HEK293 (cell line): Measurements from ENCODE around the gene CDH18.
A peak's percentile ranks its signal among the peaks of the same experiment; 100 is the strongest.

Experiments used
- CTCF ChIA-PET: fragments of 350-600 bp; formaldehyde crosslinking; extraction: SDS; loops from one replicate; lab custom pipeline; 2021; ENCODE audit warnings: antibody characterized with exemption; lab: Yijun Ruan, JAX
- POLR2A ChIA-PET: fragments of 300-600 bp; formaldehyde crosslinking; extraction: SDS; loops from one replicate; lab custom pipeline; 2020; ENCODE audit warnings: antibody characterized with exemption, inconsistent platforms; lab: Yijun Ruan, JAX
- H3K27ac ChIP-seq: fragments of 200-500 bp; sonication (Bioruptor generic); 2 replicates; pipeline ENCODE4 v1.5.1; 2014; ENCODE audit warnings: low read depth, low read length, control low read depth, inconsistent platforms; ENCODE audit errors: extremely low read depth
- H3K36me3 ChIP-seq, 2 experiments: fragments of 200-500 bp in 1 of 2; sonication (Bioruptor generic) in 1 of 2; 1 replicate in 1 of 2; 2 replicates in 1 of 2; pipeline ENCODE4 v1.5.1; 2014 to 2017; ENCODE audit warnings: inconsistent platforms in 2 of 2, low read length in 2 of 2; ENCODE audit not compliant: control insufficient read depth in 2 of 2, insufficient read depth in 1 of 2
- H3K4me1 ChIP-seq: fragments of 200-500 bp; sonication (Bioruptor generic); 2 replicates; pipeline ENCODE4 v1.5.1; 2014; ENCODE audit warnings: mild to moderate bottlenecking, low read length, inconsistent platforms; ENCODE audit not compliant: control insufficient read depth, insufficient read depth
- H3K4me3 ChIP-seq: 2 replicates; pipeline ENCODE4 v1.5.1; 2011; ENCODE audit warnings: low read depth, mild to moderate bottlenecking, control low read depth, low read length, moderate library complexity
- H3K9me3 ChIP-seq: fragments of 200-500 bp; sonication (Bioruptor generic); 2 replicates; pipeline ENCODE4 v1.5.1; 2014; ENCODE audit warnings: low read depth, low read length, inconsistent platforms; ENCODE audit not compliant: control insufficient read depth, insufficient read depth
- MYNN ChIP-seq: fragments of 450-650 bp; formaldehyde crosslinking; IDR thresholded peaks from 2 replicates; pipeline ENCODE4 v1.5.1; 2016; ENCODE audit warnings: missing biosample characterization, missing genetic modification characterization, borderline replicate concordance
- REST ChIP-seq: fragments of 450-650 bp; formaldehyde crosslinking; IDR thresholded peaks from 2 replicates; pipeline ENCODE4 v1.5.1; 2016; ENCODE audit warnings: missing biosample characterization, missing genetic modification characterization
- SALL2 ChIP-seq: fragments of 450-650 bp; formaldehyde crosslinking; IDR thresholded peaks from 2 replicates; pipeline ENCODE4 v1.5.0; 2017; ENCODE audit warnings: missing biosample characterization, mild to moderate bottlenecking, missing genetic modification characterization, borderline replicate concordance
- SP2 ChIP-seq: fragments of 450-650 bp; formaldehyde crosslinking; IDR thresholded peaks from 2 replicates; pipeline ENCODE4 v1.5.1; 2016; ENCODE audit warnings: missing biosample characterization, missing genetic modification characterization
- ZBTB10 ChIP-seq: fragments of 450-650 bp; formaldehyde crosslinking; IDR thresholded peaks from 2 replicates; pipeline ENCODE4 v1.5.1; 2016; ENCODE audit warnings: missing biosample characterization, missing genetic modification characterization
- ZBTB49 ChIP-seq: fragments of 450-650 bp; formaldehyde crosslinking; IDR thresholded peaks from 2 replicates; pipeline ENCODE4 v1.5.1; 2016; ENCODE audit warnings: missing biosample characterization, missing genetic modification characterization, low read depth
- ZFP37 ChIP-seq: fragments of 450-650 bp; formaldehyde crosslinking; IDR thresholded peaks from 2 replicates; pipeline ENCODE4 v1.5.1; 2016; ENCODE audit warnings: missing biosample characterization, missing genetic modification characterization
- ZFP41 ChIP-seq: fragments of 450-650 bp; formaldehyde crosslinking; IDR thresholded peaks from 2 replicates; pipeline ENCODE4 v1.5.1; 2016; ENCODE audit warnings: missing biosample characterization, missing genetic modification characterization, borderline replicate concordance
- ZNF10 ChIP-seq: fragments of 450-650 bp; formaldehyde crosslinking; IDR thresholded peaks from 2 replicates; pipeline ENCODE4 v1.5.1; 2017; ENCODE audit warnings: missing biosample characterization, missing genetic modification characterization
- ZNF184 ChIP-seq: fragments of 450-650 bp; IDR thresholded peaks from 2 replicates; pipeline ENCODE4 v1.5.1; 2018; ENCODE audit warnings: missing biosample characterization, mild to moderate bottlenecking, missing genetic modification characterization
- ZNF2 ChIP-seq: fragments of 450-650 bp; formaldehyde crosslinking; IDR thresholded peaks from 2 replicates; pipeline ENCODE4 v1.5.1; 2016; ENCODE audit warnings: missing biosample characterization, missing genetic modification characterization
- ZNF211 ChIP-seq: fragments of 450-650 bp; formaldehyde crosslinking; IDR thresholded peaks from 2 replicates; pipeline ENCODE4 v1.5.1; 2016; ENCODE audit warnings: low read depth, missing biosample characterization, missing genetic modification characterization
- ZNF221 ChIP-seq: fragments of 450-650 bp; formaldehyde crosslinking; IDR thresholded peaks from 2 replicates; pipeline ENCODE4 v1.5.1; 2017; ENCODE audit warnings: missing biosample characterization, missing genetic modification characterization, borderline replicate concordance
- ZNF366 ChIP-seq: fragments of 450-650 bp; formaldehyde crosslinking; conservative IDR thresholded peaks from 2 replicates; pipeline ENCODE4 v1.5.1; 2016; ENCODE audit warnings: missing biosample characterization, missing genetic modification characterization
- ZNF404 ChIP-seq: fragments of 450-650 bp; formaldehyde crosslinking; IDR thresholded peaks from 2 replicates; pipeline ENCODE4 v1.5.1; 2017; ENCODE audit warnings: missing biosample characterization, missing genetic modification characterization
- ZNF423 ChIP-seq: fragments of 450-650 bp; formaldehyde crosslinking; IDR thresholded peaks from 2 replicates; pipeline ENCODE4 v1.5.1; 2016; ENCODE audit warnings: missing biosample characterization, missing genetic modification characterization
- ZNF473 ChIP-seq: fragments of 450-650 bp; formaldehyde crosslinking; IDR thresholded peaks from 2 replicates; pipeline ENCODE4 v1.5.1; 2017; ENCODE audit warnings: missing biosample characterization, missing genetic modification characterization
- ZNF518A ChIP-seq: fragments of 450-650 bp; formaldehyde crosslinking; conservative IDR thresholded peaks from 2 replicates; pipeline ENCODE4 v1.5.1; 2016; ENCODE audit warnings: low read depth, missing biosample characterization, missing genetic modification characterization
- ZNF529 ChIP-seq: fragments of 450-650 bp; formaldehyde crosslinking; IDR thresholded peaks from 2 replicates; pipeline ENCODE4 v1.5.1; 2017; ENCODE audit warnings: missing genetic modification characterization, missing biosample characterization; ENCODE audit not compliant: insufficient replicate concordance
- ZNF626 ChIP-seq: fragments of 450-650 bp; sonication (Bioruptor Pico); formaldehyde crosslinking; IDR thresholded peaks from 2 replicates; pipeline ENCODE4 v1.5.1; 2018; ENCODE audit warnings: missing biosample characterization, missing genetic modification characterization, inconsistent platforms
- ZXDB ChIP-seq: fragments of 450-650 bp; formaldehyde crosslinking; IDR thresholded peaks from 2 replicates; pipeline ENCODE4 v1.5.1; 2016; ENCODE audit warnings: missing biosample characterization, missing genetic modification characterization

Gene CDH18

GRCh38 chr5:19987612-19988361, at the start of gene CDH18:
TSS of gene CDH18 (minus strand) at chr5:19988200. CDS start at chr5:19838986, 149,214 bp downstream.
- no peak within 1 kb of the TSS for H3K27ac ChIP-seq
- peaks cover 2% of the 10 kb centered on the region; the same call in 1 of the 2 replicates for H3K4me1 ChIP-seq
- H3K36me3 ChIP-seq: no peaks in the 10 kb centered on the region
- H3K9me3 ChIP-seq: no peaks in the 10 kb centered on the region
- TF ChIP-seq MYNN (tag by site-specific recombination): no peak
- TF ChIP-seq SP2 (tag by site-specific recombination): 0 out of 2 replicates have a peak, but pooled peaks have one; percentile 13
- TF ChIP-seq ZNF404: no peak
- TF ChIP-seq REST (tag by site-specific recombination): no peak
- no peak for TF ChIP-seq ZNF626
- no peak for TF ChIP-seq ZNF10 (tag by site-specific recombination)
- no peak for TF ChIP-seq ZNF518A (tag by site-specific recombination)
- peak within 1 kb of the TSS; percentile 35 for H3K4me3 ChIP-seq
- CTCF ChIA-PET: interaction anchor here (0.7 kb wide), 1 partner anchor 369 kb away, joined by 4 read pairs; no protein-coding TSS in a partner anchor
- POLR2A ChIA-PET: no interaction called here

GRCh38 chr5:20034717-20035116, 46.7 kb upstream of the CDH18 start:
- H3K36me3 ChIP-seq: no peaks in the 10 kb centered on the region
- no peak overlapping the region for H3K27ac ChIP-seq
- ChIA-PET CTCF (no interaction called here), POLR2A (no interaction called here)
- no peaks in the 10 kb centered on the region for H3K4me1 ChIP-seq
- no peak overlapping the region for H3K4me3 ChIP-seq
- no peaks in the 10 kb centered on the region for H3K9me3 ChIP-seq
- no peak for TF ChIP-seq ZNF211 (tag by site-specific recombination)
- TF ChIP-seq ZNF221: no peak
- no peak for TF ChIP-seq ZNF529 (tag by site-specific recombination)
- no peak for TF ChIP-seq ZXDB (tag by site-specific recombination)
- TF ChIP-seq ZNF404: no peak
- no peak for TF ChIP-seq ZNF184
- no peak for TF ChIP-seq ZFP41
- TF ChIP-seq ZNF2: no peak
- TF ChIP-seq ZNF366 (tag by site-specific recombination): no peak
- TF ChIP-seq ZBTB49: no peak
- TF ChIP-seq ZNF423 (tag by site-specific recombination): no peak
- TF ChIP-seq ZNF473: no peak
- no peak for TF ChIP-seq ZBTB10
- no peak for TF ChIP-seq SALL2 (tag by site-specific recombination)
- no peak for TF ChIP-seq ZFP37
